GDM1 (cell line): ENCODE data around the gene LELP1.
"Not testable (repeated sequence)": the region's sequence is repeated elsewhere in the genome, so short reads cannot be mapped to it uniquely, and the experiment has no call there.

ENCODE experiments used
- DNase-seq: peaks from one replicate; lab custom pipeline; 2025; lab: John Stamatoyannopoulos, UW

Gene LELP1

DNA sequence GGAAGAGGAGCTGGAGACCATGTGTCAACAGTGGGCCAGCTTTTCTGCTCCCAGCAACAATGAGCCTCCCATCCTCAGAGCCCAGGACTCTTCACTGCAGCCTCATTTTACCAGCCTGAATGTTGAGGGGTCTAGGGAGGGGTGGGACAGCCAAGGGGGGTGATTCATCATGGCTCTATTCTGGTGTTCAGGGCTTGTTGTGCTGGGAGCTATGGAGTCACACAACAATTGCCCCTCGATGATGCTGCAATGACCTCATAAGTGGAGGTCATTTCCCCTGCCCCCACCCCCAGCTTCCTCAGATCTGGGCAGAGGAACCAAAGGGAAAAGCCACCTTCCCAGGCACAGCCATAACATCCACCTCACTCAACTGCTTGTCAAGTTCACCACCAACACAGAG lies at the start of gene LELP1:
Gene LELP1, plus strand, starts transcription at position 301 of the 400 bp plus-strand sequence. CDS start 1,278 bp downstream, outside the sequence.
- no peak for DNase-seq

DNA sequence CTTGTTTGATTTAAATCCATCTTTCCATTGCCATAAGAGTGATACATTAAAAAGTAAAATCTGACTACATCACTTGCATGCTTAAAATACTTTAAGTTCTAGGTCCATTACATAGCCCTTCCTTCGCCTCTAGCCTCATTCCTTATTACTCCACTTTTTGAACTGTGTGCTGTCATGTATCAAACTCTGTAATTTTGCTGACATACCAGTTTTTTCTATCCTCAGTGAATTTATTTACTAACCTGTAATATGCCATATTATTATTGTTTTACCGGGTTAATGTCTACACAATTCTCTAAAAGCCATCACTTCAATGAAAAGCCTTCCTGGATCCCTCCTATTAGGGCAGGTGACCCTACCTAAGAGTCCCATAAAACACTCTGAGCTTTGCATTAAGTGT lies 47.7 kb upstream of the LELP1 start:
- DNase-seq, result no peak

DNA sequence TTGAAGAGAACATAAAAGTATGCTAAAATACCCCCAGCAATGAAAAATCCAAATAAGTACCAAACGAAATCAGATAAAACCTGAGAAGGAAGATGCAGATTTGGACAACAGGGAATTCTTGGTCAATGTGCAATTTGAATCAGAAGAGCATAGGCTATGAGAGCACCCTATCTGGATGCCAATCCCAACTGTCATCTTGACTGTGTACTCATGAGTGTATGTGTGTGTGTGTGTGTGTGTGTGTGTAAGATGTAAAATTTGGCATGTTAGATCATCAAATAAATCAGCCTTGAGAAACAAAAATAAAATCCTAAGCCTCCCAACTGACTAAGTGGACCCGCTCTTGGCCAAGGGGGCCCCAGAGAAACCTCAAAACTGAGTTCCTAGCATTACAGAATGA lies 34.5 kb upstream of the LELP1 start:
- DNase-seq, result no peak

DNA sequence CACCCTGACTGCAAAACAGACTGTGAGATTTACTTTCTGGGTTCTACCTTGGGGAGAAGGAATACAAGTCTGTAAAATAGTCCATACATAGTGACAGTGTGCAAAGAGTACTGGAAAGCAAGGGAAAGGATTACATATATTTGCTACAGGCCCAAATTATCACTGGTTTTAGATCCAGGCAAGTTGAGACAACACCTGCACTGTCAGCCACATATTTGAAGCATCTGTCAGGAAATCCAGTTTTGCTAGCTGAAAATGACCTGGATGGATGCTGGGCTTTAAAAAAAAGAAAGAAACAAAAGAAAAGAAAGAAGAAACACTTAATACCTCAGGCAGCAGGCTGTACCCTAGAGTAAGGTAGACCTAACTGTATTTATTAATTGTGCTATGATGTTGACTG lies 28.6 kb upstream of the LELP1 start:
- no peak for DNase-seq

DNA sequence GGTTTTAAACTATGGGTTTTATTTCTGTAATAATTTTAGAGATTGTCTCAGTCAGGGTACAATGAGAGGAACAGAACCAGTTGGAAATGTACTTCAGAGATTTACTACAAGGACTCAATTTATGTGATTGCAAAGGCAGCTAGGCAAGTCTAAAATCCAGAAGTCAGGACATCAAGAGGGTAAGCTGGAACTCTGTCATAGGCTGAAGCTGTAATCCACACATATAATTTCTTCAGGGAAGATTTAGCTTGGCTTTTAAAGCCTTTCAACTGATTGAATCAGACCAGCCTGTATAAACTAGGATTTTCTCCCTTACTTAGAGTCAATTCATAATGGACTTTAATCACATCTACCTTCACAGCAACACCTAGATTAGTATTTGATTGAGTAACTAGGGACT lies 24.3 kb upstream of the LELP1 start:
- no peak for DNase-seq

DNA sequence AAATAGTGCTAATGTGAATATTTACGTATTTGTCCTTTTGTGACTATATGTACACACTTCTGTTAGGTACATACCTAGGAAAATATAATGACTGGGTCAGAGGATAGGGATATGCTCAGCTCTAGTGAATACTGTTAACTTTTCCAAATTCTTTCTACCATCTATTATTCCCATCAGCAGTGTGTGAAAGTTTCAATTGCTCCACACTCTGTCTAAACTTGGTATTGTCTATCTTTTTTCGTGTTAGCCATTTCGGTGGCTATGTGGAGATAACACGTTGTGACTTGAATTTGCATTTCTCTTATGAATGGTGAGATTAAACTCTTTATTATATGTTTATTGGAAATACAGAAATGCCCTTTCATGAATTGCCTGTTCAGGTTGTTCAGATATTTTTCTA lies 22.7 kb upstream of the LELP1 start:
- no peak for DNase-seq

DNA sequence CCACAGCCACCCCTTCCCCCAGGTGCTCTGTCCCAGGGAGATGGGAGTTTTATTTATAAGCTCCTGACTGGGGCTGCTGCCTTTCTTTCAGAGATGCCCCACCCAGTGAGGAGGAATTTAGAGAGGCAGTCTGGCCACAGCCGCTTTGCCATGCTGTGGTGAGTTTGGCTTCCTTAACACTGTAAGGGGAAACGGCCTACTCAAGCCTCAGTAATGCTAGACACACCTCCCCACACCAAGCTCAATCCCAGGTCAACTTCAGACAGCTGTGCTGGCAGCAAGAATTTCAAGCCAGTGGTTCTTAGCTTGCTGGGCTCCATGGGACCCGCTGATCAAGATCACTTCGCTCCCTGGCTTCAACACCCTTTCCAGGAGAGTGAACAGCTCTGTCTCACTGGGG lies 14.9 kb upstream of the LELP1 start:
- not testable (repeated sequence) for DNase-seq

DNA sequence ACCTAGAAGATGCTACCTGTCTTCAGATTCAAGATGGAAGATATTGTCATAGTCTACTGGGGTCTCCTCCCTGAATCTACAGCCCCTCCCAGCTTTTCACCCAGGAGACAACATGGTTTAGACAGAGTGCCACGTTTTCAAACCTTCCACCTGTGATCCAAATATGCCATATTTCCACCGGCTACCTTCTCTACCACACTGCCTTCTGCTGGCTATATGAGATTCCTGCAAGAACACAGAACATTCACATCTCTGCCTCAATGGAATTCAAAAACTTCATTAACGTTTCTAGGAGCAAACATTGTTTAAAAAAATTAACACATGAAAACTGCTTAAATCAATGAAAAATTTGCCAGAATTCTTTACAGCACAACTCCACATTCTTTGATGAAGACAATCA lies 12.9 kb upstream of the LELP1 start:
- no peak for DNase-seq

DNA sequence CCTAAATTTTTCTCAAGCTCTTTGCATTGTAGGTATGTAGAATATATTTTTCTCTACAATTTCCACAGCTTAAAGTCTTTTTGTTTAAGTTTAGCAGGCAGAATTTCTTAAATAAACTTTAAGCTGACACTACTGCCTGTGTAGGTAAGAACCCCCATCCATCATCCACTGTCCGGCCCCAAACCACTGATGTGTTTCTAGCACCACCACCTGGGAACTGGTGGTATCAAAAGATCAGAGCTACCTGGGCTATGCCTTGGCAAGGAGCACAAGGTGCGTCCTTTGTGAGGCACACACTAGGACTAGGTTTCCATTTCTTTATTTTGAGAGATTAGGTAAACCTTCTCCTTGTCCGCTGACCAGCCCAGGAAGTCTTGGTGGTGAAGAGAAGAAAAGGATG lies 10.5 kb upstream of the LELP1 start:
- DNase-seq, result no peak

DNA sequence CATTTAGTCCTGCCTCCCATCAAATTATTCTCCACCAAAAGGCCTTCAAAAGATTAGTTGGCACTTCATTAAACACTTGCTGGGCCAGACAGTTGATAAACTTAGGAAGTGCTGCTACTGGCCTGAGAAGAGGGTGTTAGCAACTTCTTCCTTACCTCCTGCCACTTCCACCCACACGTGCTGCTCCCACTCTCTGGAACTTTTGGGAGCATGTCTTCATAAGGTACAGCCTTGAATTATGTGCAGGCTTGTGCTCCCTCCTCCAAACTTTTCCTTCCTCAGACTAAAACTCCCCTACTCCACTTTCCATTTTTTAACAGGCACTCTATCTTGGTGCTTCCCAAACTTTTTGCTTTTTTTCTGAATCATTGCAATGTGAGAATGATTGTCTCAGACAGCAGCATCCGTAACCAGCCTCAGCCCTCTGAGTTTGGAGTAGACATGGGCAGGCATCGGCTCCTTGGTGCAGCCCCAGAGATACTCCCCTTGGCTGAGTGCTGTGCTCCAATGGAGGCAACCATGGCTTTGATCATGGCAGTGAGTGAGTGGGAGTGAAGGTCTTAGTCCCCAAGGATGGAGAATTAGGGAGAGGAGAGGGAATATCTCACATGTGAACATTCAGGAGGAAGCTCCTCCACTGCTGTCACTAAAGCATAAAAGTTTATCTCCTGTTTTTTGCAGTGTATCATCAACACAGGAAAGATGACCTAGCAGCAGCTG lies 8.7 kb upstream of the LELP1 start:
- DNase-seq, result no peak

DNA sequence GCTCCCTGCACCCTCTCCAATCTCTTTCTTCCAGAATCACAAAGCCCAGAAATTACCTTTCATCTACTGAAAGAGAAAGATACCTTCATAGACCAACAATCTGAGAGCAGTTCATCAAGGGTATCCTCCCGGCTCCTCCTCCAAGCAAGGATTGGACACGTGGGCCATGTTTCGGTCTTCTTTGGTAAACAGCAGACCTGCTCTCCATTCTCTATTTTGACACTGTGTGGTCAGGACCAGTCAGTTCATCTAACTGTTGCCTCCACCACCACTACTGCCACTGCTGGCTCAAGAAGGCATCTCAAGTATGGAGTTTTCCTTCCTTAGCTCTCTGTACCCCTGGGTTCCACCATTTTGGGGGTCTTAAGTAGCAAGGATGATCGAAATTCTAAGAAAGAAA lies 8.0 kb upstream of the LELP1 start:
- no peak for DNase-seq

DNA sequence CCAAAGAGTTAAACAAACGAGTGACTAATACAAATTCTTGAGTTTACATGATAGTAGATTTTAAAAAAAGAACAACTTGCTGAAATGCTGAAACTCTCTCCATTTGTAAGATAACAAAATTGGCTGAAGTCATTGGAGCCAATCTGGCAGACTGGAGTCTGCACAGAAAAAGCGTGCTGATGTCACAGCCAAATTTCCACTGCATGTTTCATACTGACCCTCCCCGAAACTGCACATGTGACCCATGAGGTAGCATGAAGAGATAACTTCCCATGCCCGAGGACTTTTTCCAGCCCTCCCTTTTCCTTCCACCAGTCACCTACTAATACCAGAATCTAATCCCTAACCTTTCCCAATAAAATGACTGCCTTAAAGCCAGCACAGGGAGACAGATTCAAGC lies 1.2 kb upstream of the LELP1 start:
- DNase-seq, result no peak

DNA sequence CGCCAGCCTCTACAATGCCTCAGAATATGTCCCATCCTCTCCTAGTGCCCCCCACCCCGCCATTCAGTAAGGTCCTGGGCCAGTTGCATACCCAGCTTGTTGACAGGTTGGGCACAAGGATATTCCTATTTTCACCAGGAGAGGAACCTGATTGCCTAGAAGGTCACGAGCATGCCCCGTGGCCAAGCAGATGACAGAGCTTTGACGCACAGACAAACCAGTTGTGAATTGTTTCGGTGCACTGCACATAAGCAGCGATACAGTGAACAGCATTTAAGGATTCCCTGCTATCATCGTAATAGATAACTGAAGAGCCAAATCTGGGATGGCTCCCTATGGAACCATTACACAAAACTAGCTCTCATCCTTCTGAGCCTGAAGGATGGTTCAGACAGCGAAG lies 3.4 kb downstream of the LELP1 start:
- DNase-seq, result no peak

DNA sequence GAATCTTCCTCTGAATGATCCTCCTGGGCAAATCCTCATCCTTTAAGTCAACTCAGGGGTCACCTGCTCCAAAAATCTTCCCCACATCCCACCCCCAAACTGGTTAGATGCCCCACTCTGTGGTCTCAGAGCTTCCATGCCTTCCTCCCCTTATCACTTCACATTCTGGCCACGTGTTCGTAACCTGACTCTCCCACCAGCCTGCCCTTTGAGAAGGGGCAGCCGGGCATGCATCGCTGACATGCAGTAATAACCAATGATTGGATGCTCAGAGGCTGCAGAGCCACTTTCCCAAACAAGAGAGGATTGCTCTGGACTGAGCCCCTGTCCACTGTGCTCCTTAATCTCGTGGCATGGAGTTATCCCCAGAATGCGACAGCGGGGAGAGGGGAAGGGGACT lies 7.0 kb downstream of the LELP1 start:
- DNase-seq, result no peak

DNA sequence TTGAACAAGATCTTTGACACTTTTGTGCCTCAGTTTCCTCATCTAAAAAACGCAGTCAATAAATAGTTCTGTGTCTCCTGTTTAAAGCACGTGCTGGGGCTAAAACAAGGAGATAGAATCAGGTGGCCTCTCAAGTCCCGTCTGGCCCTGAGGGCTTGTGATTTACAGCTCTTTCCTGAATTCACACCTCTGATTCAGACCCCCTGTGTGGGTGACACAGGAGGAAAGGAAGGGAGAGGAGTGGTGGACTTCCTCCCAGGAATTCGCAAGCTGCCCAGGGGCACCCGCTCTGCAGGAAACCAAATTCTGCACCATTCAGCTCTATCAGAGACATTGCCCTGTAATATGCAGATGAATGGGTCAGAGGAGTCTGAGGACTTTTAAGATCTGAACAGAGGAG lies 9.0 kb downstream of the LELP1 start:
- no peak for DNase-seq

DNA sequence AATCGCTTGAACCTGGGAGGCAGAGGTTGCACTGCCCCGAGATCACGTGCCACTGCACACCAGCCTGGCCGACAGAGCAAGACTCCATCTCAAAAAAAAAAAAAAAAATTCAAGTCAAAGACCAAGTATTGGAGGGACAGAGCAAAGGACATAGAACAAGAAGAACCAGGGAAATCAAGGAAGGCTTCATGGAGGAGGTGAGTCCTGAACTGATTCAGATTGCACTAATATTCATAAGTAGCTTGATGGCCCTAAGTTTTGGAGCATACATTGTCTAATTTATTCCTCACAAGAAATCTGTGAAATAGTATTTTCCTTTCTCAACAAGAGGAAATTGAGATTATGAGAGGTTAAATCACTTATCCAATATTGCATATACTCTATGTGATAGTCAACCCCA lies 10.3 kb downstream of the LELP1 start:
- DNase-seq, result no peak

DNA sequence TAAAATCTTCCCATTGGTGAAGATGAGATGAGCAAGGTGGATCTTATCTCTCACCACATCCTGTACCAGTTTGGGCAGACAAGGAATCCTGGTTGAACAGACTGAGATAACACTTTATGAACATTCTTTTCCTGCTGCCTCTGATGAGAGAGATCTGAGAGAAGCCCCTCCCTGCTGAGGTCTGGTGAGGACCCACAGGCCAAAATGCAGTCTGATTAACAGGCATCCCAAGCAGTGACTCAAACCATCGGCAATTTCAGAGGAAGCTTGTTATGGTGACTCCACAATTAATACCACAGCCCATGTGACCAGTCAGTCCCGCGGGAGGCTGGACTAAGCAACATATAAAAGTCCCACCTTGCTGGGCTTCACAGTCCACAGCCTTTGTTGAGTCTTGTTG lies 14.0 kb downstream of the LELP1 start, which contains the start of gene PRR9:
Gene PRR9, plus strand, starts transcription at position 373 of the 400 bp plus-strand sequence. CDS start 561 bp downstream, outside the sequence.
- DNase-seq, result no peak

DNA sequence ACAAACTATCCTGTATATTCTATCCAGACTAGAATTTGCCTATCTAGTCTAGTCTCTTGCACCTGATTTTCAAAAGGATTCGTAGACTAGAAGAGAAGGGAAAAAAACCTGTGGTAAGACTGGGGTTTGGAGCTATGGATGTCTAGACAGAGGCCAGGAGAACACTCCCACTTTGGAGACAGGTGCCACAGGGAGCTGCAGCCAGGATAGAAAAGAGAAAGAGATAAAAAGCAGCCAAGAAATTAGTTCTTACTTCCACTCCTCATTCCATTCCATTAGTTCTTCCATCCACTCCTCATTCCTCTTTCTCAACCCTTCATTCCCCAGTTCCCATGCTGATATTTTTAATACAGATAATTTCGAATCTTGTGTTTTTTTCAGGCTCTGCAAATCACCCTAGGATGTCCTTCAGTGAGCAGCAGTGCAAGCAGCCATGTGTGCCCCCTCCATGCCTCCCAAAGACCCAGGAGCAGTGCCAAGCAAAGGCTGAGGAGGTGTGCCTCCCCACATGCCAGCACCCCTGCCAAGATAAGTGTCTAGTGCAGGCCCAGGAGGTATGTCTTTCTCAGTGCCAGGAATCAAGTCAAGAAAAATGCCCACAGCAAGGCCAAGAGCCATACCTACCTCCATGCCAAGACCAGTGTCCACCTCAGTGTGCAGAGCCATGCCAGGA lies 14.7 kb downstream of the LELP1 start:
- DNase-seq, result no peak

DNA sequence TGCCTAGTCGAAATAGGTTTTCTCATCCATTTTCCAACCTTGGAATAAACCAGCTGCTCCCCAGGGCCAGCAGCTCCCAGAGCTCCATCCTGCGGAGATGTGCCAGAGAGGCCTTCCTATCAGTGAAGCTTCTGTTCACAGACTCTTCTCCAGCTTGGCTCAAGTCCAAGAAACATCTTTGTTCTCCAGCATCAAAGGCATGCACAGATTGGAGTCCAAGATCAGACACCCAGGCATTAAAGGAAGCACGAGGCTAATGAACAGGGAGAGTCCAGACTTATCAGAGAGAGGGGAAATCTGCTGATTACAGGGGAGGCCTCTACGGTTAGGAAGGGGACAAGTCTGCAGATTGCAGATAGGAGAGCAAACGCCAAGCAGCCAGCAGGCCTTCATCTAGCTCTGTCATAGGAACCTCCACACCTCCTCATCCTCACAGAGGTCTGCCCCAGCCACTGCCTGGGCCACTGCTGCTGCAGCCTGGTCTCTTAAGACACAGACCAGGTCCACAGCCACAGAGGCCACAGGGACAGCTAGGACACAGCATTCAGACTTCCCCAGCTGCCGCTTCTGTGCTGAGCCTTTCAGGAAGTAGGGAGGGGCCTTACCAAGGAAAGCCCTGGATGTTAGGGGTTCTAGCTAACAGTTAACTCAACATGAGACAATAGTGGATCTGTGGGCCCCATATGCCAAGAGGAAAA lies 17.5 kb downstream of the LELP1 start:
- DNase-seq, result no peak

DNA sequence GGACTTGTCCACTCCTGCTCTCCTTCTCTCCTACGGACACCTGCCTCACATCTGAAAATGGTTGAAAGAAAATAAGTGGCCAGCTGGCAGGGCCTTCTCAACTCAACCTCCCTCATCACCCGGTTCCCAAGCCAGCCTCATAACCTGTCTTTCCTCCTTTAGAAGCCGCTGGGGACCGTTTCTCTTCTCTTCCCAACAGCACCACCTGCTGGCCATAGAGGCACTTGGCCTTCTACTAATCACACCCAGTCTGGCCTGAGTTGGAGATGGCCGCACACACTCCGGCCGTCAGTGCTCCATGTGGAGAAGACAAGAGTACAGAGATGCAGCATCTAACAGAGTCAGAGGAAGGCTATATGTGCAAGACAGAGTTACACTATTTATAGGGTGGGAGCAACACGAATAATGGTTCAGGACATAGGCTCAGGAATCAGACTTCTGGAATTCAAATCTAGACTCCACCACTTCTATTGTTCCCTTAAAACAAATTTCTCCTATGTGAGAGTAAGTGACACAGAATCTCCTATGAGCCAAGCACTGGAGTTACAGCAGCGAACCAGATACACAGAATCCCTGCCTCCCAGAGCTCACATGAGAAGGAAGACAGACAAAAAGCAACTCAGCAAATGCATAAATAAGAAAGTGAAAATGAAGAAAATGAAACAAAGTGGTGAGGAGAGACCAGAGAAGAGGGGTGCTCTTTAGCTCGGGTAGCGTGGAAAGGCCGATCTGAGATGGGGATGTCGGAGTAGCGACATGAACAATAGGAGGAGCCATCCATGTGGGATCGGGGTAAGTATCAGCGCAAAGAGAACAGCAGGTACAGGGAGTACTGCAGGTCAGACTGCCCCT lies 20.0 kb downstream of the LELP1 start:
- peak; percentile 16 for DNase-seq

DNA sequence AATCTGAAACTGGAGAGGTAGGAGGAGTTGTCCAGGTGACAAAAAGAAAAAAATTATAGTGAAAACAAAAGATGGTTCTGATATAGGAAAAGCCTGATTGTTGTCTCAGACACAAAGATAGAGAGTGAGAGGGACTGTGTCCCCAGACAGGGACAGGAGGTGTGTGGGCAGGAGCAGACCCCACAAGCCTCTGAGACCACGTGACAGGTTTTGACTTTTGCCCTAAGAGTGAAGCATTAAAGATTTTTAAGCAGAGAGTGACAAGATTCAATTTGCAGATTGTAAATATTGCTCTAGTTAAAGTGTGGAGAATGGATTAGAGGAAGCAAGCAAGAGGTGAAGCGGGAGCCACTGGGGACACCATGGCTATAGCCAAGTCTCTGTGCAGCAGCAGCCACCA lies 24.6 kb downstream of the LELP1 start:
- DNase-seq, result no peak

DNA sequence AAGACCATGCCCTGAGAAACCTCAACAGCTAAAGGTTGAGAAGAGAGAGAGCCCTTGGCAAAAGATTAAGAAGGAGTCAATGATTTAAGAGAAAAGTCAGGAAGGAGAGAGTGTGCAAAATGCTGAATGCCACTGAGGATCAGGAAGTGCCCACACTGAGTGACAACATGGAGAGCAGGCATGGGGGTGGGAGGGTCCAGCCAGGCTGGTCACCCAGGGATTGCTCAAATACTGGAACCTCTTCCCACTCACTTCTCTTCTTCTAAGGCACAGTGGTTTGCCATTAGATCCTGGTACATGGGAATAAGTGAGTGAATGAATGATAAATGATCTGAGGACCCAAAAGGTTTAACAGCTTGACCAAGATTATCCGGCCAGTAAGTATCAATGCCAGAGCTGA lies 25.3 kb downstream of the LELP1 start:
- DNase-seq, result no peak
